Upper lobe of right lung (tissue), 1 donor: Measurements from ENCODE around the gene LETM1. TPM values are rescaled to one million over a fixed set of nuclear protein-coding genes. Genes with fewer than 3 reads are reported as not detected.

Experiments
- ATAC-seq: fragments of 200-7000 bp; cut with Tn5 transposase; one replicate; pipeline ENCODE4 v1.9.1; 2020; ENCODE audit warnings: mild to moderate bottlenecking, moderate library complexity
- DNase-seq: peaks from one replicate; pipeline ENCODE4 v3.0.0-alpha.2; 2020
- H3K27ac ChIP-seq: fragments of 200-600 bp; one replicate; pipeline ENCODE4 v1.8.0; 2022
- H3K27me3 ChIP-seq: fragments of 200-600 bp; one replicate; pipeline ENCODE4 v1.8.0; 2022; ENCODE audit warnings: mild to moderate bottlenecking
- H3K36me3 ChIP-seq: fragments of 200-600 bp; one replicate; pipeline ENCODE4 v1.8.0; 2022
- H3K4me1 ChIP-seq: fragments of 200-600 bp; one replicate; pipeline ENCODE4 v1.8.0; 2022
- H3K4me3 ChIP-seq: fragments of 200-600 bp; one replicate; pipeline ENCODE4 v1.8.0; 2022; ENCODE audit warnings: mild to moderate bottlenecking
- H3K9me3 ChIP-seq: fragments of 200-600 bp; one replicate; pipeline ENCODE4 v1.8.0; 2022
- CTCF ChIP-seq: fragments of 200-600 bp; IDR thresholded peaks from one replicate; pipeline ENCODE4 v1.8.0; 2022; ENCODE audit warnings: antibody characterized with exemption
- intact Hi-C: fragments of 100-400 bp; cut with DNase I; formaldehyde crosslinking; loops from one replicate; pipeline ENCODE4 v1.11.0; 2022
- total RNA-seq: library from RNA; stranded (reverse); fragmentation: NEBNext Ultra II Directional; extraction: Animal tissue kit (Norgen Biotek cat#: 25700); gene quantifications from one replicate; pipeline ENCODE4 v1.2.1, GENCODE V29; 2021
- donor health status: DM: no; HTN: yes; CAD: no; lungs with severe emphysema.

LETM1 gene
- total RNA-seq, 1 donor from 2014 or later, result 39.5 TPM

GRCh38 chr4:1799387-1800375 lies 56.3 kb downstream of the LETM1 start:
- intact Hi-C loops, result no loop called here
- Histone ChIP-seq H3K4me3 (no peak overlapping the region), H3K36me3 (peaks cover 3% of the 10 kb centered on the region), H3K27me3 (peaks cover 20% of the 10 kb centered on the region), H3K4me1 (peaks cover 12% of the 10 kb centered on the region), H3K27ac (no peak overlapping the region), H3K9me3 (no peaks in the 10 kb centered on the region)
- TF ChIP-seq CTCF, result no peak
- no peak for ATAC-seq
- no peak for DNase-seq

- Histone ChIP-seq H3K4me3 (no peak overlapping the region), H3K36me3 (peaks cover 3% of the 10 kb centered on the region), H3K27me3 (peaks cover 28% of the 10 kb centered on the region), H3K9me3 (no peaks in the 10 kb centered on the region), H3K27ac (no peak overlapping the region), H3K4me1 (peaks cover 18% of the 10 kb centered on the region)
- no peak for TF ChIP-seq CTCF
- DNase-seq (no peak), ATAC-seq (no peak)
- intact Hi-C loops, result no loop called here
Observed at GRCh38 chr4:1798580-1799386, 57.2 kb downstream of the LETM1 start.

- DNase-seq (no peak), ATAC-seq (no peak)
- intact Hi-C loops, result no loop called here
- Histone ChIP-seq H3K36me3 (peaks cover 3% of the 10 kb centered on the region), H3K27me3 (peaks cover 28% of the 10 kb centered on the region), H3K9me3 (no peaks in the 10 kb centered on the region), H3K4me1 (peaks cover 18% of the 10 kb centered on the region), H3K4me3 (no peak overlapping the region), H3K27ac (no peak overlapping the region)
- no peak for TF ChIP-seq CTCF
Observed at GRCh38 chr4:1797861-1798579, 57.9 kb downstream of the LETM1 start.

- no peak for TF ChIP-seq CTCF
- H3K36me3 ChIP-seq, result no peaks in the 10 kb centered on the region
- H3K9me3 ChIP-seq, result no peaks in the 10 kb centered on the region
- intact Hi-C loops, result no loop called here
- H3K27ac ChIP-seq, result no peak overlapping the region
- ATAC-seq (no peak), DNase-seq (no peak)
- peaks cover 28% of the 10 kb centered on the region for H3K27me3 ChIP-seq
- H3K4me3 ChIP-seq, result no peak overlapping the region
- H3K4me1 ChIP-seq, result peaks cover 18% of the 10 kb centered on the region
Observed at GRCh38 chr4:1797298-1797860, 58.6 kb downstream of the LETM1 start.

- DNase-seq (no peak), ATAC-seq (no peak)
- no peak for TF ChIP-seq CTCF
- no peaks in the 10 kb centered on the region for H3K36me3 ChIP-seq
- peaks cover 18% of the 10 kb centered on the region for H3K4me1 ChIP-seq
- peaks cover 28% of the 10 kb centered on the region for H3K27me3 ChIP-seq
- no peak overlapping the region for H3K27ac ChIP-seq
- H3K9me3 ChIP-seq, result no peaks in the 10 kb centered on the region
- intact Hi-C loops, result no loop called here
- H3K4me3 ChIP-seq, result no peak overlapping the region
Observed at GRCh38 chr4:1796486-1797204, 59.3 kb downstream of the LETM1 start.
